HepG2 (cell line): ENCODE results near the gene CHKB. TPM values are rescaled to one million over a fixed set of nuclear protein-coding genes. Genes with fewer than 3 reads are reported as not detected.

Experiments used
- ARID4A ChIP-seq: sonication (generic); formaldehyde crosslinking; IDR thresholded peaks from 2 replicates; pipeline ENCODE4 v1.5.0; 2020; ENCODE audit warnings: mild to moderate bottlenecking, missing genetic modification reagents, borderline replicate concordance
- MYPOP ChIP-seq: sonication (generic); formaldehyde crosslinking; IDR thresholded peaks from 2 replicates; pipeline ENCODE4 v1.8.1; 2023; ENCODE audit warnings: mild to moderate bottlenecking, moderate library complexity, missing genetic modification reagents
- NR2C2 ChIP-seq: sonication (generic); formaldehyde crosslinking; IDR thresholded peaks from 2 replicates; pipeline ENCODE4 v1.4.0; 2020; ENCODE audit warnings: missing genetic modification reagents, mild to moderate bottlenecking, moderate library complexity, borderline replicate concordance
- RXRA ChIP-seq: sonication (generic); formaldehyde crosslinking; IDR thresholded peaks from 2 replicates; pipeline ENCODE4 v1.5.1; 2020; ENCODE audit warnings: missing genetic modification reagents
- TOE1 ChIP-seq: sonication (generic); formaldehyde crosslinking; IDR thresholded peaks from 2 replicates; pipeline ENCODE4 v1.4.0; 2020; ENCODE audit warnings: mild to moderate bottlenecking, missing genetic modification reagents
- ZBTB3 ChIP-seq: sonication (generic); formaldehyde crosslinking; IDR thresholded peaks from 2 replicates; pipeline ENCODE4 v1.4.0; 2020; ENCODE audit warnings: low read depth, mild to moderate bottlenecking, moderate library complexity, missing genetic modification reagents, borderline replicate concordance
- ZNF232 ChIP-seq: sonication (generic); formaldehyde crosslinking; IDR thresholded peaks from 2 replicates; pipeline ENCODE4 v1.4.0; 2020; ENCODE audit warnings: missing genetic modification reagents, borderline replicate concordance
- ZNF326 ChIP-seq: sonication (generic); formaldehyde crosslinking; IDR thresholded peaks from 2 replicates; pipeline ENCODE4 v1.4.0; 2020; ENCODE audit warnings: missing genetic modification reagents, borderline replicate concordance
- ZNF367 ChIP-seq: sonication (generic); formaldehyde crosslinking; IDR thresholded peaks from 2 replicates; pipeline ENCODE4 v1.4.0; 2020; ENCODE audit warnings: missing genetic modification reagents, borderline replicate concordance
- ZNF616 ChIP-seq: sonication (generic); formaldehyde crosslinking; IDR thresholded peaks from 2 replicates; pipeline ENCODE4 v1.5.0; 2020; ENCODE audit warnings: low read depth, mild to moderate bottlenecking, missing genetic modification reagents
- ZNF850 ChIP-seq: sonication (generic); formaldehyde crosslinking; conservative IDR thresholded peaks from 2 replicates; pipeline ENCODE4 v1.9.0; 2021; ENCODE audit warnings: mild to moderate bottlenecking, missing genetic modification reagents
- polyA plus RNA-seq, 8 experiments: library from polyadenylated mRNA; depleted of rRNA in 3 of 8; stranded (reverse) in 7 of 8; unstranded in 1 of 8; fragments of >200 nt; fragmentation: Illumina TruSeq in 4 of 8; extraction: Trizol in 4 of 8; gene quantifications; 2 replicates each; pipeline versions ENCODE4 v1.2.1 to v1.2.3, GENCODE V29; 2011 to 2016; ENCODE audit warnings: low read depth in 4 of 8, missing spikeins in 1 of 8, mixed read lengths in 1 of 8; ENCODE audit not compliant: insufficient read depth in 1 of 8
- total RNA-seq, 5 experiments: library from RNA; depleted of rRNA; stranded (reverse); fragments of >200 nt; fragmentation: Illumina TruSeq; extraction: Trizol; gene quantifications; 2 replicates each; pipeline ENCODE4 v1.2.3, GENCODE V29; 2016; ENCODE audit warnings: low read depth in 1 of 5
- TF ChIP-seq, protein P1 (sequence below): sonication (generic); formaldehyde crosslinking; IDR thresholded peaks from 2 replicates; pipeline ENCODE4 v1.4.0; 2020; ENCODE audit warnings: missing genetic modification reagents, borderline replicate concordance

The CHKB gene
- total and polyA plus RNA-seq, 2 of the 13 experiments (the other 11 are each of a cell fraction or from before 2014, with no cell fraction given) = 24.5 to 42.7 TPM

DNA sequence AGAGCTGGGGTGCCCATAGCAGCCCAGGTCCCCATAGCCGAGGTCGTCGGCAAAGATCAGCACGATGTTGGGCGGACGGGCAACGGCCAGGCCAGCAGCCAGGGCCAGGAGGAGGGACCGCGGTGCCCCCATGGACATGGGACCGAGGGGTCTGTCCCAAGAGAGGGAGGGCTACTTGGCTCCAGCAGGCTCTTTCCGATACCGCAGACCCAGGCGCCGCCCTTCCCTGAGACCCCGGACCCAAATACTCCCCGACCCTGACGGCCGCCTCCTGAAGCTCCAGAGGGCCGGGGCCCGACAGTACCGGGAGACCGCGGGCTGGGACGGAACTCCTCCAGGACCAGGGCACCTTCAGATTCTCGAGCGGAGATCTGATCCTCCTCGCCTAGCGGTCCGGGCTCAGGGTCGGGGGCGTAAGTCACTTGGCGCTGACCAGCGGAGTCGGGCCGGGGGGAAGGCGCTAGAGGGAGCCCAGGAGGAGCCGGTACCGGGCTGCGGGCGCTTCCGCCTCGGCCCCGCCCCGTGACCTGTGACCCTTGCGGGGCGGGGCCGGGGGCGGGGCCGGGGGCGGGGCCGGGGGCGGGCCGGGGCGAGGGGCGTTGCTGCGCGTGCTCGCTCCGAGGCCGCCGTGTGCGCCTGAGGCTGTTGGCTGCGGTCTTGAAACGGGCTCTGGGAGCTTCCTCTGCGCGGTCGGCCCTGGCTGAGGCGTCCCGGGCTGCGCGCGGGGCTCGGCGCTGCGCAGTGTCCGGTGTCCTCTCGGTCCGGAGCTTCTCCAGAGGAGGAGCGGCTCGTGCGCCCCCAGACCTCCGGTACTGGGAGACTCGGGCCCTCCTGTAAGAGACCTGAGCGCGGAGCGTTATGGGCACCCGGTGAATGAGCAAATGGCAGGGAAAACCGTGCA, 45.2 kb upstream of the CHKB start, which contains the start of gene ARSA (continued):
- TF ChIP-seq ARID4A (CRISPR knock-in tag) = peak; percentile 73
- peak; percentile 96 for TF ChIP-seq NR2C2
- TF ChIP-seq ZNF616 (CRISPR knock-in tag) = no peak
- peak; percentile 49; the same call in 1 of the 2 replicates for TF ChIP-seq RXRA (CRISPR knock-in tag)
- TF ChIP-seq ZNF367 = 0 out of 2 replicates have a peak, but pooled peaks have one; percentile 43
- TF ChIP-seq, protein P1, sequence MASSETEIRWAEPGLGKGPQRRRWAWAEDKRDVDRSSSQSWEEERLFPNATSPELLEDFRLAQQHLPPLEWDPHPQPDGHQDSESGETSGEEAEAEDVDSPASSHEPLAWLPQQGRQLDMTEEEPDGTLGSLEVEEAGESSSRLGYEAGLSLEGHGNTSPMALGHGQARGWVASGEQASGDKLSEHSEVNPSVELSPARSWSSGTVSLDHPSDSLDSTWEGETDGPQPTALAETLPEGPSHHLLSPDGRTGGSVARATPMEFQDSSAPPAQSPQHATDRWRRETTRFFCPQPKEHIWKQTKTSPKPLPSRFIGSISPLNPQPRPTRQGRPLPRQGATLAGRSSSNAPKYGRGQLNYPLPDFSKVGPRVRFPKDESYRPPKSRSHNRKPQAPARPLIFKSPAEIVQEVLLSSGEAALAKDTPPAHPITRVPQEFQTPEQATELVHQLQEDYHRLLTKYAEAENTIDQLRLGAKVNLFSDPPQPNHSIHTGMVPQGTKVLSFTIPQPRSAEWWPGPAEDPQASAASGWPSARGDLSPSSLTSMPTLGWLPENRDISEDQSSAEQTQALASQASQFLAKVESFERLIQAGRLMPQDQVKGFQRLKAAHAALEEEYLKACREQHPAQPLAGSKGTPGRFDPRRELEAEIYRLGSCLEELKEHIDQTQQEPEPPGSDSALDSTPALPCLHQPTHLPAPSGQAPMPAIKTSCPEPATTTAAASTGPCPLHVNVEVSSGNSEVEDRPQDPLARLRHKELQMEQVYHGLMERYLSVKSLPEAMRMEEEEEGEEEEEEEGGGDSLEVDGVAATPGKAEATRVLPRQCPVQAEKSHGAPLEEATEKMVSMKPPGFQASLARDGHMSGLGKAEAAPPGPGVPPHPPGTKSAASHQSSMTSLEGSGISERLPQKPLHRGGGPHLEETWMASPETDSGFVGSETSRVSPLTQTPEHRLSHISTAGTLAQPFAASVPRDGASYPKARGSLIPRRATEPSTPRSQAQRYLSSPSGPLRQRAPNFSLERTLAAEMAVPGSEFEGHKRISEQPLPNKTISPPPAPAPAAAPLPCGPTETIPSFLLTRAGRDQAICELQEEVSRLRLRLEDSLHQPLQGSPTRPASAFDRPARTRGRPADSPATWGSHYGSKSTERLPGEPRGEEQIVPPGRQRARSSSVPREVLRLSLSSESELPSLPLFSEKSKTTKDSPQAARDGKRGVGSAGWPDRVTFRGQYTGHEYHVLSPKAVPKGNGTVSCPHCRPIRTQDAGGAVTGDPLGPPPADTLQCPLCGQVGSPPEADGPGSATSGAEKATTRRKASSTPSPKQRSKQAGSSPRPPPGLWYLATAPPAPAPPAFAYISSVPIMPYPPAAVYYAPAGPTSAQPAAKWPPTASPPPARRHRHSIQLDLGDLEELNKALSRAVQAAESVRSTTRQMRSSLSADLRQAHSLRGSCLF (CRISPR knock-in tag) = 0 out of 2 replicates have a peak, but pooled peaks have one; percentile 52
- no peak for TF ChIP-seq ZBTB3 (CRISPR knock-in tag)
- TF ChIP-seq ZNF326 (CRISPR knock-in tag) = no peak
- peak; percentile 87 for TF ChIP-seq MYPOP (CRISPR knock-in tag)
- no peak for TF ChIP-seq TOE1 (CRISPR knock-in tag)
- TF ChIP-seq ZNF232 (CRISPR knock-in tag) = no peak
- 0 out of 2 replicates have a peak, but pooled peaks have one; percentile 78 for TF ChIP-seq ZNF850 (CRISPR knock-in tag)
